IPS-18c (cell line): ENCODE measurements around the gene ACCSL.
A peak's percentile ranks its signal among the peaks of the same experiment; 100 is the strongest.

Source experiments
- H3K4me3 ChIP-seq: 2 replicates; pipeline ENCODE4 v1.7.0; 2013; ENCODE audit warnings: low read depth, mild to moderate bottlenecking, low read length, moderate library complexity; ENCODE audit not compliant: insufficient read depth
- H3K9me3 ChIP-seq: one replicate; pipeline ENCODE4 v1.6.1; 2013; ENCODE audit warnings: mild to moderate bottlenecking, low read length, moderate library complexity; ENCODE audit not compliant: control insufficient read depth, insufficient read depth

ACCSL gene

DNA sequence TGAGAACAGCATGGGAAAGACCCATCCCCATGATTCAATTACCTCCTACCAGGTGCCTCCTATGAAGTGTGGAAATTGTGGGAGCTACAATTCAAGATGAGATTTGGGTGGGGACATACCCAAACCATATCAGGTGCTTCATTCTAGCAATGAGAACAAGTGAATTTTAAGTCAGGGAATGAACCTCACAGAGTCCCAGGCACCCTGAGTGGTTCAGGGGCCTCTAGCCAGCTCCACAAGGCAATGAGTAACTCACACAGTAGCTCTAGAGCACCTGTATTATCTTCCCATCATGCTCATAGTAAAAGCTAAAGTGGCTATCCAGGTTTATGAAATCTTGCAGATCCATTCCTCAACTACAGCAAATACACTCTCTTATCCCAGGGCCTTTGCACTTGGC is 13.1 kb upstream of the ACCSL start:
- Histone ChIP-seq H3K9me3 (no peaks in the 10 kb centered on the region), H3K4me3 (no peak overlapping the region)

DNA sequence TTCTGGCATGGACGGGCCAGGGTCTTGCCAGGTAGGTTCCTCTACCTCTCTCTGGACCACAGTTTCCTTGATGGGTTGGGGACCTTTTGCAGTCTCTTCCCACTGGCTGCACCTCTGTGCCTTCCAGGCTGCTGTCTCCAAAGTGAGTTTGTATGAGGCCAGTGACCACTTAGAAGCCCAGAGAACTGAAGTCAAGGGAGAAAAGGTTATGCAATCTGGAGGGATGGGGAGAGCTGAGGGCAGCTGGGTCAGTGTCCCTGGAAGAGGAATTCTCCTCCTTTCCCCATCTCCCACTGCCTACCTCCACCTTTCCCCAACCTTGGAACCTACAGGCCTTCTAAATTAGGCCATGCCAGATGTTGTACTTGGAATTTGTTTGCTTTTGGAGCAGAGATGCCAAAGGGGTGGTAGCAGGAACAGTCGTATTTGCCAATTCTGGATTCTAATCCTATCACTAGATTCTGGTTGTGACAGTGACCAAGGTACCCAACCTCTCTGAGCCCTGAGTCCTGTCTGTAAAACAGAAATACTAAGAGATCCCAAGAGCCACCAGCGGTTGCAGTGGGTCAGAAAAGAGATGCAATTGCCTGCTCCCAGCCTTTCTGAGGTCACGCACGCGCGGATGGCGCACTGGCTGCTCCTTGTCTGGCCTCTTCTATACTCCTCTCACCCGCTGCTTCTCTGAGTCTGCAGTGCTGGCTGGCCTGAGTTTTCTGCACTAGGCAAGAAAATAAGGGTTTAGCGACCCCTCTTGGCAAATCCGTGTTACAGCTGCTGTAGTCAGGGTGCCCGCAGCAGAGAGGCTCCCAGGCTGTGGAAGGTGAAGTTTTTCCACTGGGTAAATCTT is 10.7 kb upstream of the ACCSL start:
- Histone ChIP-seq H3K4me3 (no peak overlapping the region), H3K9me3 (no peaks in the 10 kb centered on the region)

DNA sequence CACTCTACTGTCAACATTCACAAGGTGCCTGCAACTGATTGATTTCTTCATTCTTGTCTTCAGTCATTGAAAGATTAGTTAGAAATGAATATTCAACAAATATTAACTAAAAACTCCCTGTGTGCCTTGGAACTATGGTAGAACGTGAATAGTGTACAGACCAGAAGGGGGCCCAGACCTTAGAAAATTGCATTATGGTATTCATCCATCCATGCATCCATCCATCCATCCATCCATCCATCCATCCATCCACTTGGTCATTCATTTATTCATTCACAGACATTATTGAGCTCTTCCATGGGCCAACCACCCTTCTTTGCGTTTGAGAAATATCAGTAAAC is 10.2 kb upstream of the ACCSL start:
- Histone ChIP-seq H3K9me3 (no peaks in the 10 kb centered on the region), H3K4me3 (no peak overlapping the region)

DNA sequence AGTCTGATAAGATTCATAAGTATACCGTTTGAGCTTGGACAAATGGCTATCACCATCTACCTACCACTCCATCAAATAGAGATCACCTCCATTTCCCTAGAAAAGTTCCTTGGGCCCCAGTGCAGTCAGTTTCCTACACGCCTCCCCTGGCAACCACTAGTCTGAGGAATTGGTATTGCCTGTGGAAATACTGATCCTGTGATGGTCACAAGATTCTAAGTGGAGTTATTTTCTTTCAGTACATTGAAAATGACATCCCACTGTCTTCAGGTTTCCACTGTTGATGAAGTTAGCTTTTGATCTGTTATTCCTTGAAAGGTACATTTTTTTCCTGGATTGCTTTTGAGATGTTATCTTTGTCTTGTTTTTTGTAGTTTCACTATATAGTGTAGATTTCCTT is 4.6 kb upstream of the ACCSL start:
- H3K9me3 ChIP-seq: no peaks in the 10 kb centered on the region
- H3K4me3 ChIP-seq: no peak overlapping the region

- H3K9me3 ChIP-seq: no peaks in the 10 kb centered on the region
- H3K4me3 ChIP-seq: no peak overlapping the region
Measured at GRCh38 chr11:44046182-44046581, 1.6 kb upstream of the ACCSL start.

DNA sequence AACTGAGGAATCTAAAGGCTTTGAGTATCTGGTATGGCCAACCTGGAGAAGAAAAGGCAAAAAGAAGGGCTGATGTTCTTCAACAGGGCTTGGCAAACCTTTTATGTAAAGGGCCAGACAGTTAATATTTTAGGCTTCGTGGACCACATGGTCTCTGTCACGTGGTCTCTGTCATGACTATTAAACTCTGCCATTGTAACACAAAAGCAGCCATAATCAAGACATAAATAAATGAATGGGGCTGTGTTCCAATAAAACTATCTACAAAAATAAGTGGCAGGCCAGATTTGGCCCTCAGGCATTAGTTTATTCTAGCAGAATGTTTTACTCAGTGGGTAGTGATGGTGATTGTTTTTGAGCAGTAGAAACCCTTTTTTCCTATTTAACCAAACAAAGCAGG is 483 bp upstream of the ACCSL start:
- Histone ChIP-seq H3K9me3 (no peaks in the 10 kb centered on the region), H3K4me3 (no peak overlapping the region)

DNA sequence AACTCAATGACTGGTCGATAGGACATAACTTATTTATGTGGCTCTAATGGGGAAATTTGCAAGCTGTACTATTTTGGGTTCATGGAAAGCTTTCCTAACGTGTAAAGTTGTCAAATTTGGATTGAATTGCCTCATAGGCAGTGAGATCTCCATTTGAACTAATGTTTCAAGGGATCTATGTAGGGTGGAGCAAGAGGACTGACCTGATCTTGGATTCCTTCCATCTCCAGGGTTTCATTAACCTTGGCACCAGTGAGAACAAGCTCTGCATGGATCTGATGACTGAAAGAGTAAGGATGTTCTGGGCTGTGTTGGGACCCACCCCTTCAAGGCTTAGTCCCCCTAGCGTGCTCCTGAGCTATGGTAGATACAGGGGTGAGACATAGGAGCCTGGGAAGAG is 2.1 kb downstream of the ACCSL start:
- H3K9me3 ChIP-seq: no peaks in the 10 kb centered on the region
- H3K4me3 ChIP-seq: no peak overlapping the region

DNA sequence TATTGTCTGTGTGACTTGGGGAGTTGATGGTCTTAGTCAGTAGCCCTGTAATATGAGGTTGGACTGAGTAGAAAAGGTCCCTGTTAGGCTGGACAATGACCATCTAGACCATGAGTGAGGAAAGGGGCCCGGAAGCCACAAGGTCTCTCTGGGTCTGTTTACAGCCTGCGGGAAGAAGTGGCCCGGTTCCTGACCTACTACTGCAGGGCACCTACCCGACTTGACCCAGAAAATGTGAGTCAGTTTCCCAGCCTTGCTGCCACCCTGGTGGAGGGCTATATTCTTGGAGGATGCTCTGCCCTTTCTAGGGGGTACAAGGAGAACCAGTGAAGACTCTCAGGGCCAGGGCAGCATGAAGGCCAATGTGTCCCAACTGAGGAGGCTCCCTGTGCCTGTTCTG is 3.4 kb downstream of the ACCSL start:
- H3K4me3 ChIP-seq: no peak overlapping the region
- H3K9me3 ChIP-seq: peaks cover 3% of the 10 kb centered on the region

GRCh38 chr11:44057340-44057739 is 9.6 kb downstream of the ACCSL start:
- Histone ChIP-seq H3K4me3 (no peak overlapping the region), H3K9me3 (peaks cover 3% of the 10 kb centered on the region)

DNA sequence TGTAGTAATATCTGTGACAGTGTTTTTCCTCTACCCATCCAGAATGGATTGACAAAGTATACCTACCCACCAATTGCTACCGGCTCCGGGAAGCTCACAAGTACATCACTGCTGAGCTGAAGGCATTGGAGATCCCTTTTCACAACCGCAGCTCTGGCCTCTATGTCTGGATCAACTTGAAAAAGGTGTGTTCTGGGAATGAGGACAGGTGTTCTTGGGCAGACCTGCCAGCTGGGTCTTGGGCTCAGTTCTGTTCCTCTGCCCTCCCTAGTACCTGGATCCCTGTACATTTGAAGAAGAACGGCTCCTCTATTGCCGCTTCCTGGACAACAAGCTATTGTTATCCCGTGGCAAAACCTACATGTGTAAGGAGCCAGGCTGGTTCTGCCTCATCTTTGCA is 10.5 kb downstream of the ACCSL start:
- Histone ChIP-seq H3K4me3 (no peak overlapping the region), H3K9me3 (peaks cover 3% of the 10 kb centered on the region)

GRCh38 chr11:44065161-44065661 is 17.4 kb downstream of the ACCSL start:
- Histone ChIP-seq H3K4me3 (no peak overlapping the region), H3K9me3 (no peaks in the 10 kb centered on the region)

DNA sequence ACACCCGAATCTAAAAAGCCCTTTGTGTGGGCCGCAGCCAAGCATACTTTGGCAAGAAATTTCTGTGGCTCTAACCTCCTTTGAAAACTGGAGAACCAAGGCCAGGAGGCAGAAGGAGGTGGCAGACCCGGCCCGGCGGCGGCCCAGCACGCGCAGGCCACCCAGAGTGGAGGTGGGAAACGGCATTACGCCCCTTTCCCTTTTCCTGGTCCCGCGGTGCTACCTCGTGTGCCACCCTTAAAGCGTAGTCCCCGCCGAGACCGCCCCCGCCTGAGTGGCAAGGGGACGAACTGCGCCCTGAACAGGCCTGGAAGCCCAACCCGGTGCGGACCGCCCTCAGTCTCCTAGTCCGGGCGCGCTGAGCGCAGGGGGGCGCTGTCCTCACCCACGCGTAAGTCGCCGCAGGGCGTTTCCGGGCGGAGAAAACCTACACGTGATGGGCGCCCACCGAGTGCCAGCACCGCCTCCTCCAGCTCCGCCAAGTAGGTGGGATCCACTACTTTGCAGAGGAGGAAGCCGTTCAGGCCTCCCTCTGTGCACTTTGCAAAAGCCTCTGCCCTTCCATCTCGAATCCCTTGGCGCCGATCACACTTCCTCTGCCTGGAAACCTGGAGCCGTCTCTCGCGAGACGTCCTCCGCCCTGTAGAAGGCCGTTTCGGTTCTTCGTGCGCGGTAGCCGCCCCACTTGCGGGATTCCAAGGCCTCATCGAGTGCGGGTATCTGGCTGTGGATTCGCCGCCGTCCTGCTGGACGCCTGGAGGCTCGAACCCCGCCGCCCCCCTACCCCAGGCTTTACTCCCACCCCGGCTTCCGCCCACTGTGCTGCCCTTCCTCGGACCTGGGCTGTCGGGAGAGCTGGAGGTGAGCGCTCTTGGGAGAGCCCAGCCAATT is 18.3 kb downstream of the ACCSL start, which contains the start of gene ACCS:
Gene ACCS, plus strand, starts transcription at position 430 of the 891 bp plus-strand sequence. CDS start 1,358 bp downstream, outside the sequence.
- H3K9me3 ChIP-seq: no peaks in the 10 kb centered on the region
- H3K4me3 ChIP-seq: peak within 1 kb of the TSS; percentile 62

DNA sequence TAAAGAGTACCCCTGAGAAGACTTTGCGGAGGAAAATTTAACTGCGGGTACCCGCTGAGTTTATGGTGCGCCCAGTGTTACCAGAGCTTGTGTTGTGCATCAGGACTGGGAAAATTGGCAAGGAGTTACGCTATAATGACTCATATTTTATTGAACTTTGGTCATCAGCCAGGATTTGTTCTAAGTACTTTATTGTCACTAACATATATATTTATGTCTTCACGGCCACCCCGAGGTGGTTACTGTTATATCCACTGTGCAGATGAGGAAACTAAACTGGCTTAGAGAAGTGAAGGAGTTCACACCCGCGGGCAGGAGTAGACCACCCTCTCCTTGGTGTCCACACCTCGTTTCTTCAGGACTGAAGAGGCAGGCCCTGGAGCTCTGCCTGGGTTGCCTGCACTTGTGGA is 19.0 kb downstream of the ACCSL start:
- H3K9me3 ChIP-seq: no peaks in the 10 kb centered on the region
- H3K4me3 ChIP-seq: peak overlapping the region; percentile 62; the same call in 1 of the 2 replicates

DNA sequence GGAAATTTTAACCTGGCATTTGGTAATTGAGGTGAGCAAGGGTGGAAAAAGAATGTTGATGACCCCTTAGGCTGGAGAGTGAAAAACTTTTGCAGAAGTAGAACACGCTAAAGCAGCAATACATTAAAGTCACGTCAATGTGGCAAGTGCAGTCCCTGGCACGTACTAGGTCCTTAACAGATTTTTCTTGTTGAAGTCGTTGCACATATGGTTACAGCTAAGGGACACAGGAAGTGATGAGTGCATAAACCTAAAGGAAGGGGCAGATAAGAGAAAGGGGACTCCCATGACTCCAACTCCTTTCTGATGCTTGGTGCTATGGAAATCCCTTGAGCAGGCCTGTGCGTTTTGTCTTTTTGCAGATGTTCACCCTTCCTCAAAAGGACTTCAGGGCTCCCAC is 19.5 kb downstream of the ACCSL start:
- no peak overlapping the region for H3K4me3 ChIP-seq
- no peaks in the 10 kb centered on the region for H3K9me3 ChIP-seq

DNA sequence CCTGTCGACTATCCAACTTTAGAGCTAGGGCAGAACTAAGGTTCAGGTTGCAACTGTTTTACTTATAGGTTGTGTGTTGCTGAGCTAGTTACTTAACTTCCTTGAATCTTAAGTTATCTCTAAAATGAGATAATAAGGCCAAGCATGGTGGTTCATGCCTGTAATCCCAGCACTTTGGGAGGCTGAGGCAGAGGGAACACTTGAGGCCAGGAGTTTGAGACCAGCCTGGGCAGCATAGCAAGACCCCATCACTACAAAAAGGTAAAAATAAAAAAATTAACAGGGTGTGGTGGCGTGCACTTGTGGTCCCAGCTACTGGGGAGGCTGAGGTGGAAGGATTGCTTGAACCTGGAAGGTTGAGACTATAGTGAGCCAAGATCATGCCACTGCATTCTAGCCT is 20.4 kb downstream of the ACCSL start:
- H3K4me3 ChIP-seq: no peak overlapping the region
- H3K9me3 ChIP-seq: no peaks in the 10 kb centered on the region

- H3K4me3 ChIP-seq: no peak overlapping the region
- H3K9me3 ChIP-seq: no peaks in the 10 kb centered on the region
Measured at GRCh38 chr11:44071157-44071556, 23.4 kb downstream of the ACCSL start.

DNA sequence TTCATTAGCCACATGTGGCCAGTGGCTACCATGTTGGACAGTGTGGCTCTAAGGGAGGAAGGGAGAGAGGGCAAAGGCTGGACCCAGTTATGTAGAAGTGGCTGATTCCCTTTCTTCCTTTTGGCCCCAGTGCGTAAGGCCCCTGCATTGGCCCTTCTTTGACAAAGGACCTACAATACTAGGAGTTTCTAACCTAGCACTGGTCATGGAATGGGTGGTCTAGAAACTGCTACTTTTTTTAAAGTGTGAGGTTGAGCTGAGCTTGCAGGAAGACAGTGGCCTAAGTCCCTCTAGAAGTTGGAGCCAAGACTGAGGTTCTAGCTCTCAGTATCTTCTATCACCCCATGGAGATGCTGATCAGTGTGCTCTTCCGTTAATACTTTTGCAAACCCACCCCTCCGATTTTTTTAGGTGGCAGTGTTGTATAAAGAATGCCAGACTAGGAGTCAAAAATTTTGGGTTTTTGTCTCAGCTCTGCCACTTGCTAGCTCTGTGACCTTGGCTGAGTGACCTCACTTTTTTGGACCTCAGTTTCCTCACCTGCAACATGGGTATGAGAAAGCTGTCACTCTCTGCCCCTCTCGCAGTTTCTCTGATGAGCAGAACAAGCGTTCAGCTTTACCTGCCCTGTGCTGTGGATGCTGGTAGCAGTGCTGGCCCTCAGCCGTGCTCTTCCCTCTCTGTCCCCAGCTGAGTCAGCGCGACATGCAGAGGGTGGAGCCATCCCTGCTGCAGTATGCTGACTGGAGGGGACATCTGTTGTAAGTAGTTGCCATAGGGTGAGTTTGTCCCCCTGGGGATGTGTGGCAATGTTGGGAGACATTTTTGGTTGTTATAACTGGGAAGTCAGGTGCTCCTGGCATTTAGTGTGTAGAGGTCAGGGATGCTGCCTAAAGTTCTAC is 25.2 kb downstream of the ACCSL start:
- no peak overlapping the region for H3K4me3 ChIP-seq
- no peaks in the 10 kb centered on the region for H3K9me3 ChIP-seq
